Left ventricle myocardium superior (tissue), 1 donor: ENCODE measurements around the gene DIP2C. TPM values are rescaled to one million over a fixed set of nuclear protein-coding genes. Genes with fewer than 3 reads are reported as not detected.
A peak's percentile ranks its signal among the peaks of the same experiment; 100 is the strongest.
"Not testable (repeated sequence)": the region's sequence is repeated elsewhere in the genome, so short reads cannot be mapped to it uniquely, and the experiment has no call there.

Experiments used
- ATAC-seq: fragments of 200-7000 bp; cut with Tn5 transposase; one replicate; pipeline ENCODE4 v1.9.1; 2020; ENCODE audit warnings: mild to moderate bottlenecking, moderate library complexity
- DNase-seq: peaks from one replicate; pipeline ENCODE4 v3.0.0-alpha.2; 2020
- intact Hi-C: fragments of 100-400 bp; cut with micrococcal nuclease; formaldehyde crosslinking; loops from one replicate; pipeline ENCODE4 v1.11.0; 2022
- total RNA-seq: library from RNA; stranded (reverse); fragmentation: NEBNext Ultra II Directional; extraction: Animal tissue kit (Norgen Biotek cat#: 25700); gene quantifications from one replicate; pipeline ENCODE4 v1.2.1, GENCODE V29; 2021
- donor health status: DM: no; HTN: yes; CAD: no; lungs with severe emphysema.

Gene DIP2C
- total RNA-seq, 1 donor from 2014 or later = 32.6 TPM

DNA sequence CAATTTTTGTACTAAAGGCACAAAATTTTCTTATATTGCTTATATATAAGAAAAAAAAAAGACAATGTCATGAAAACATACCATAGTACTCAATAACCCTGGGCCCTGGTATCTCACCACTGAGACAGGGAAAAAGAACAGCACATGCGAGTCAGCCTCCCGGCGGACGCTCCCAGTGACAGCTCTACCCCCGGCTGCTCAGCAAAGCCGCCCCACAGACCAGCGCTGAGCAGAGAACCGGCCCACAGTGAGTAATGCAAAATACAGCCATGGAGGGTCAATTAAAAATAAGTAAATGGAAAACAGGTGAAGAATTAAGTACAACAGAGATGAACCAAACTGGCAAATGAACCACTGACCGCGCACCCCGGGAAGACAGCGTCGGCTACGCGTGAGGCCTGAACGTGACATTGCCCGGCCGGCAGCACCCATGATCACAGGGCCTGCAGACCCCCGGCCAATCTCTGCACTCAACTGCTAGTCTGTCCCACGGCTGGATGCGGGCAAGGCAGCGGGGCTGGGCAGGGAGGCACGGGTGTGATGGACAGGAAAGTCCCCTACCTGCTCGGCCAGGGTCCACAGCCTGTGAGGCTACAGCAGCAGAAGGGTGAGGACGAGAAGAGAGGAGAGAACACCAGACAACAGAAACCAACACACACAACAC is 378.4 kb downstream of the DIP2C start:
- ATAC-seq (no peak), DNase-seq (no peak)
- intact Hi-C loops = no loop called here

DNA sequence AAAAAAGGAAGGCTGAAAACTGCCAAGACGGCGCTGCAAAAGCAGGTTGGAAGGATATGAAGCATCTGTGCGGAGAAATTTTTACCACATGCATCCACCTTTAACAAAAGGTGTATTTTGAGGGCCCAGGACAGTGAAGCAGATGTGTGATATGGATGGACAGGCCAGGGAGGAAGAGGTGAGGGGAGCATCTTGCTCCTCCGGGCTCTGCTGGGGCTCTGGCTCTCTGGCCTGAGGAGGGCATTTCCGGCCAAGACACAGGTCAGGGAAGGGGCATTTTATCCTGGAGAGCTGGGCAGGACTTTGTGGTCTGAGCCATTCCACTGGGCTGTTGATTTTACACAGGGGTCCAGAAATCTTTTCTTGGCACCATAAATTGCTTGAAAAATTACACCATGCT is 379.1 kb downstream of the DIP2C start:
- ATAC-seq = no peak
- DNase-seq = no peak
- intact Hi-C loops = no loop called here

DNA sequence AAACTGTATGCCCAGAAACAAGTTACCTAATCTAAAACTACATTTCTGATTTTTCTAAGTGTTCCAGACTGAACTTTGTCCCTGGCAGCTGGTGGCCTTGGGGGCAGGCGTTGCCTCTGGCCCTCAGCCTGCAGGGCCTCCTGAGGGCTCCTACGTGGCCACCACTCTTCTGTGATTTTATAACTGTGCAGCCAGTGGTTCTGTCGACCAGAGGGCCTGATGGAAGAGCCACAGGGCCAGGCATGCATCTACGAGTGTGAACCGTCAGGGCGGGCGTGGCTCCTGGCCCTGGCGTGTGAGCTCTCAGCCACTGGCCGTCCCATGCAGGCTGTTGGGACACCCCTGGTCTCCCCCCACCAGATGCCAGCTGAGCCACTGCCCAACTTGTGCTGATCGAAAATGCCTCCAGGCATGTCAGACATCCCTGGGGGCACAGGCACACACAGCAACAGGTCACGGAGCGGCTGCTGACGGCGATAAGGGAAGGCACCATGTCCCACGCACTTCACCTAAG is 380.8 kb downstream of the DIP2C start:
- intact Hi-C loops = no loop called here
- ATAC-seq (no peak), DNase-seq (no peak)

DNA sequence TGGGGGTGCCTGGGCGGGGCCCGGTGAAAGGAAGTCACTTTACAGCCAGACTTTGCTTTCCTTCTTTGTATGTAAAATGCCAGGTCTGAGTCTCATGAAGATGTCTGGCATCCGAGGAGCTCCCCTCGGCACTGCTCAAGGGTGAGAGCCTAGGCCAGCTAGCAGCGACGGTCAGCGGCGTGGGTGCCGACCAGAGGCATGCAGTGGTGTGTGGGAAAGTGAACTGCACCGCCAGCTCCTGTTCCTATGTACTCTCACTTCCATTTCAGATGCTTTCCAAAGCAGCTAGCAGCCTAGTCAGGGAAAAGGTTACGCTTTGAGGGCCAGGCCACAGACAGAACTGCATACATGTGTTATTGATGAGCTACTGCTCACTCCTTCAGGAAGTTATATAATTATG is 381.4 kb downstream of the DIP2C start:
- intact Hi-C loops = no loop called here
- DNase-seq (no peak), ATAC-seq (no peak)

DNA sequence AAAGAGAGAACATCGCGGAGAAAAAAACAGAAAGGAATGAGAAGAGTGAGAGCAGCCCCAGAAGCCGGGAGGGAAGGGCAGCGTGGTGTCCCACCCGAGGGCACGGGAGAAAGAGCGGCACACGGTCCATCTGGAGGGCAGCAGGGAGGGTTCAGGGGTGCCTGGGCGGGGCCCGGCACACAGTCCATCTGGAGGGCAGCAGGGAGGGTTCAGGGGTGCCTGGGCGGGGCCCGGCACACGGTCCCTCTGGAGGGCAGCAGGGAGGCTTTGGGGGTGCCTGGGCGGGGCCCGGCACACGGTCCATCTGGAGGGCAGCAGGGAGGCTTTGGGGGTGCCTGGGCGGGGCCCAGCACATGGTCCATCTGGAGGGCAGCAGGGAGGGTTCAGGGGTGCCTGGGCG is 381.8 kb downstream of the DIP2C start:
- ATAC-seq = no peak
- no peak for DNase-seq
- intact Hi-C loops = no loop called here

DNA sequence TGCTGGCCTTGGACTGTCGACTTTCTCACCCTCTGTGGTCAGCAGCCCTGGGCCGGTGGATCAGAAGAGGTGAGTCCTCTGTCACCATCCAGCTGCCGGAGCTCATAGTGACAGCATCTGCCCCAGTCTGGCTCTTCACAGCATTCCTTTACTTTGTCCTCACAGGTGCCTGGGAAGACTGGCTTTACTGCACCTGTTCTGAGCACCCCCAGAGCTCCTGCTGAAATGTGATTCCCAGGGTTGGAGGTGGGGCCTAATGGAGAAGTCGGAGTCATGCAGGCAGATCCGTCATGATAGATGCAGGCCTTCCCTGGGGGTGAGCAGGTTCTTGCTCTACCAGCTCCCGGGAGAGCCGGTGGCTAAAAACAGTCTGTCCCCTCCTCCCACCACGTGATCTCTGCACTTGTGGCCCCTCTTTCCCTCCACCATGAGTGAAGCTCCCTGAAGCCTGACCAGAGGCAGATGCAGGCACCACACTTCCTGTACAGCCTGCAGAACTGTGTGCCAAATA is 382.7 kb downstream of the DIP2C start:
- intact Hi-C loops = no loop called here
- DNase-seq = no peak
- peak; percentile 41 for ATAC-seq

DNA sequence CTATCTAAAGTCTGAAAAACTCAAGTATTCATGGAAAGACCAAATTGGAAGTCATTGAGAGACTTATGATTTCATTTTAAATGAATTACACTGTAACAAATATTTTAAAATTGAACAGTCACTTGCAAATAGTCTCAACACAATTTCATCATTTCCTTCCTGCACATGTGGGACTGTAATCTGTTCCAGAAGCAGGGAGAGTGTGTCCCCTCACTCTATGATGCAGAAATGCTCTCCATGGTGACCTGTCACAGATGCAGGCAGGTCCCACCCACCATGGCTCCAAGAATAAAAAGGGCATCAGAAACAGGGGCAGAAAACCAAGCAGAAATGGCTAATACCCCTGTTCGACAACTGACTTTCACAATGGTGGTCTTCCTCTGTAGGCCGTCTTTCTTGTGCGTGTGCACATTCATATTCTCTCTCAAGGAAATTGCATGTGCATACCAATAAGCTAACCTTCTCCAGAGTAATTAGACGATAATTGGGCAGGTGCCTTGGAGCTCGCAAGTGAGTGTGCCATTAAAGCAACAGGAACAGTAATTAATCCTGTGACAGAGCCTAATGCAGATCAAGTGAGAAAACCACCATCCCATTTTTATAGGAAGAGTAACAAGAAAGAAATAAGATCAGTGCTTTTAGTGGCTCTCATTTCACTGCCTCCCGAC is 383.3 kb downstream of the DIP2C start:
- ATAC-seq (no peak), DNase-seq (no peak)
- intact Hi-C loops = no loop called here

DNA sequence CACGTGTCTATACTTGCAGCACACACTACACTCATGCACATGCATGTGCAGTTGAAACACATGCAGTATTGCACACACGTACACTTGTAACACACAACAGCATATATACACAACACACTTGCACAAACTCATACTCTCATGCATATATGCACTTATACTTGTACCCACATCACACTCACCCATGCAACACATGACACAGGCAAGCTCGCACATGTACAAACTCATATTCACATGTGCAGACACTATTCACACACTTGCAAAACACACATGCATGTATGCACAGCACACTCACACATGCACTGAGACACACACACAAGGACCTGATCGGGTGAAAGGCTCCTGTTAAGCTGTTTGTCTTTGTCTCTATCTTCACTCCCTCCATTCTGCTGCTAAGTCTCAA is 384.4 kb downstream of the DIP2C start:
- ATAC-seq (no peak), DNase-seq (no peak)
- intact Hi-C loops = no loop called here

DNA sequence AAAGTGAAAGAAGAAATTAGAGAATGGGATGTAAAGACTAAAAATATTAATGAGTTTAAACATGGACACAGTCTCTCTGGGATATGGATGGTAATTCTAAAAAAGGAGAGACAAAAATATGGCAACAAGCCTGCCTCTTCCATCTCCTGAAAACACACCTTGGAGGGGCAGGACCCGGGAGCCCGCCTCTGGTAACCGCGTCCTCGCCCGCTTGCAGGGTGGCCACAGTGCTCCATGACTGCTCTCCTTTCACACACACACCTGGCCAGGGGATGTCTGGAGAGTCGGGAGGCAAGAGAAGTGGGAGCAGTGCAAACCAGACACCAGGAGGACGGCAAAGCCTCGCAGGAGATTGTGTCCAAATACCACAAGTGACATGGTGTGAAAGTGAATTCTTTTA is 387.9 kb downstream of the DIP2C start:
- ATAC-seq (no peak), DNase-seq (no peak)
- intact Hi-C loops = no loop called here

DNA sequence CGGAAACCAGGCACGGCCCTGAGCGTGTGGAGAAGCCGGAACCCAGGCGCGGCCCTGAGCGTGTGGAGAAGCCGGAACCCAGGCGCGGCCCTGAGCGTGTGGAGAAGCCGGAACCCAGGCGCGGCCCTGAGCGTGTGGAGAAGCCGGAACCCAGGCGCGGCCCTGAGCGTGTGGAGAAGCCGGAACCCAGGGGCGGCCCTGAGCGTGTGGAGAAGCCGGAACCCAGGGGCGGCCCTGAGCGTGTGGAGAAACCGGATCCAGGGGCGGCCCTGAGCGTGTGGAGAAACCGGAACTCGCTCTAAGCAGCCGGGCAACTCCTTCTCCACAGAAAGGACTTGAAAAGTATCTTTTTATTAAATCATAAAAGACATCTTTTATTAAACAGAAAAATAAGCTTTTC is 388.9 kb downstream of the DIP2C start:
- DNase-seq, intact Hi-C loops, ATAC-seq: not testable (repeated sequence)

DNA sequence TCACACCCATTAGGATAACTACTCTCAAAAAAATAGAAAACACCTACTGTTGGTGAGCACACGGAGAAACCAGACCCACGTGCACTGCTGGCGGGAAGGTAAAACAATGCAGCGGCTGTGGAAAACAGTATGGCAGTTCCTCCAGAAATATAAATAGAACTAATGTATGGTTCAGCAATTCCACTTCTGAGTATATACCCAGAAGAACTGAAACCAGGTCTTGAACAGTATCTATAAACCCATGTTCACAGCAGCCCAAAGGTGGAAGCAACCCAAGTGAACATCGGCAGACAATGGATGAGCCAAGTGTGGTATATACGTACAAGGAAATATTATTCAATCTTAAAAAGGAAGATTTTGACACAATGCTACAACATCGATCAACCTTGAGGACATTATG is 389.5 kb downstream of the DIP2C start:
- no peak for ATAC-seq
- intact Hi-C loops = no loop called here
- DNase-seq = no peak

DNA sequence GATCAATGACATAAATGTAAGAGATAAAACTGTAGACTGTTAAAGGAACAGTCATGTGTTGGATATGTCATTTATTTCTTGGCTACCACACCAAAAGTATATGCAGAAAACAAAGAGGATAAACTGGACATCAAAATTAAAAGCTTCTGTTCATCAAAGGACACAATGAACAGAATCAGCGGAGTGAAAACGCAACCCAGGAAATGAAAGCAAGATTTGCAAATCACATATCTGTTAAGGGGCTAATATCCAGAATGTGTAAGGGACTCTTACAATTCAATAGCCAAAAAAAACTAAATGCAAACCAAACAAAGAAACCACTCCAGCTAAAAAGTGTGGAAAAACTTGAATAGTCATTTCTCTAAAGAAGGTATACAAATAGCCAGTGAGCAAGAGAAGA is 390.0 kb downstream of the DIP2C start:
- no peak for DNase-seq
- intact Hi-C loops = no loop called here
- ATAC-seq = no peak

DNA sequence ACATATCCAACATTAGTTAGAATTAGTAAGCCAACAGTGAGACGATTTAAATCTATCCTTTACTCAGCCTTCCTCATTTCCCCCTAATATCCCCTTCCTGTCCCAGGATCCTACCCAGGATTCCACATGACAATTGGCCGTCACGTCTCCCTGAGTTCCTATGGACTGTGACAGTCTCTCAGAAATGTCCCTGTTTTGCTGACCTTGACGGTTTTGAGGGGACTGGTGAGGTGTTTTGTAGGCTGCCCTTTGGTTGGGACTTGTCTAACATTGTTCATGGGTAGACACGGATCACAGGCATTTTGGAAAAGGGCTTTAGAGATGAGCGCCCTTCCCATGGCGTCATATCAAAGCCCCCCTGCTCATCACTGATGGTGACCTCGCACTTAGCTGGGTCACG is 391.4 kb downstream of the DIP2C start:
- DNase-seq = no peak
- intact Hi-C loops = no loop called here

DNA sequence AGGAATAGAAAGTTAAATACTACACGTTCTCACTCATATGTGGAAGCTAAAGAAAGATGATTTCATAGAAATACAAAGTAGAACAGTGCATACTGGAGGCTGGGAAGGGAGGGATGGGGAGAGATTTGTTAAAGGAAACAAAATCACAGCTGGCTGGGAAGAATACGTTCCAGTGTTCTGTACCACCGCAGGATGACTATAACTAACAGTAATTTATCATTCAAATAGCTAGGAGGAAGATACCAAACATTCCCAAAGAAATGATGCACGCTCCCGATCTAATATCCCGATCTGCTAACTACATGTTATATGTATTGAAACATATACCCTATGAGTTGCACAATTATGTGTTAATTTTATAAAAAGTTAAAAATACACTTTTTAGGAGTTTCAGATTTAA is 391.9 kb downstream of the DIP2C start:
- ATAC-seq (peak; percentile 50), DNase-seq (no peak)
- intact Hi-C loops = no loop called here

More for the DNA sequence above, 391.4 kb downstream of the DIP2C start:
- ATAC-seq = no peak

DNA sequence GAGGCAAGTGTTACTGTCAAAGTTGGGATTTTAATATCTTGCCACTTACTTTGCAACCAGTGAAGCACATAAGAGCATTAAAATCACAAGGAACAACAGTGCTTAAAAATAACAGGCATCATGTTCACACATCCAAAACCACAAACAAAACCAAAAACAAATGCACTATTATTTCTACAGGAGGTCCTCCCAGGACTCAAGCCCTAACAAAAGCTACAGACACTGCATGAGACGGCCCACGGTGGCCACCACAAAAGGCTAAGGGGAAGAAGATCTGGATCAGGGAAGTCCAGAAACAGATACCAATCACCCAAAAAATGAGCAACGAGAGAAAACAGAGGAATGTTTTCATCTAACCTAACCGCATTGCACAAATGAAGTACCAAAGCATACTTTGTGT is 395.8 kb downstream of the DIP2C start:
- ATAC-seq (no peak), DNase-seq (no peak)
- intact Hi-C loops = no loop called here

DNA sequence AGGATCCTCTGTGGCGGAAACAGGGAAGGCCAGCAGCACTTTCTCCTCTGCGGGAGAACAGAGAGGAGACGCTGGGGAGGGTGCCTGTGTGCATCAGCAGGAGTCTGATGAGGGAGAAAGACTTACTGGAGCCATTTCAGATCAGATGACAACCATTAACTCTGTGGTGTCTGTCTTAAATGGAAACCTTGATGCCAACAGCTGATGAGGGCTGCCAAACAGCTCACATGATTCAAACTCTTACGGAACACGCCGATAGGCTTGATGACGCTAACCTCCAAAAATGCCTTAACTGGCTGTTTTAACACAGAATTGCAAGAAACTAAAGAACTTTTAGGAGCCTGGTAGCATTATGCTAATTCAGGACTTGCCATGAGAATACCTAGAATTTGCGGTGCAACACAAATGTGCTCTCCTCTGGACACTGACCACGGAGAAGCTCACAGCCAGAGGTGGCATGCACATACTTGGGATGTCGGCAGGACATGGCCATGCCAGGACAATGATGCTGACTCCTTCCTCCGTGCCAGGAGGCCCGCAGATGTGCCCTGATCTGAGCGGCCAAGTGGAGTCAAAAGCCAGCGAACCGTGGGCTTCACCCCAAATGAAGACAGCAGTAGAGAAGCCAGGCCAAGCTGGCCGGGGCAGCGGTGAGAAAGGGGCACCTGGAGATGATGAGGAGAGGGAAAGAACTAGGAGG is 399.3 kb downstream of the DIP2C start:
- DNase-seq = no peak
- intact Hi-C loops = no loop called here
- ATAC-seq = no peak

DNA sequence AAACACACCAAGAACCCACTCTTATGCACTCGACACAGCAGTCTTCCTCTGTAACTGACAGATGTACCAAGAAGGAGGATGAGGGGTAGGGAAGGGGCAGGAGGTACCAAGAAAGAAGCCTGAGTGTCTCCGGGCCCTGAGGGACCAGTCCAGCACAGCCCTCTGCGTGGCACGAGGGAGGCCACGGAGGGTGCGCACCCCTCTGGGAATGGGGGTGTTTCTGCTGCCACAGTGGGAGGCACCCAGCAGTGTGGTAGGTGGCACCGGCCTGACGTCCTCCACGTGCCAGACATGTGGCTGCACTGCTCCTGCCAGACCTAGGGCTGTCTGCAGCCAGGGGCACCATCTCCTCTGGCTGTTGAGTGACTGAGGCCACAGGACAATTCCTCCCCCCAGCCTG is 399.9 kb downstream of the DIP2C start:
- no peak for DNase-seq
- intact Hi-C loops = no loop called here

DNA sequence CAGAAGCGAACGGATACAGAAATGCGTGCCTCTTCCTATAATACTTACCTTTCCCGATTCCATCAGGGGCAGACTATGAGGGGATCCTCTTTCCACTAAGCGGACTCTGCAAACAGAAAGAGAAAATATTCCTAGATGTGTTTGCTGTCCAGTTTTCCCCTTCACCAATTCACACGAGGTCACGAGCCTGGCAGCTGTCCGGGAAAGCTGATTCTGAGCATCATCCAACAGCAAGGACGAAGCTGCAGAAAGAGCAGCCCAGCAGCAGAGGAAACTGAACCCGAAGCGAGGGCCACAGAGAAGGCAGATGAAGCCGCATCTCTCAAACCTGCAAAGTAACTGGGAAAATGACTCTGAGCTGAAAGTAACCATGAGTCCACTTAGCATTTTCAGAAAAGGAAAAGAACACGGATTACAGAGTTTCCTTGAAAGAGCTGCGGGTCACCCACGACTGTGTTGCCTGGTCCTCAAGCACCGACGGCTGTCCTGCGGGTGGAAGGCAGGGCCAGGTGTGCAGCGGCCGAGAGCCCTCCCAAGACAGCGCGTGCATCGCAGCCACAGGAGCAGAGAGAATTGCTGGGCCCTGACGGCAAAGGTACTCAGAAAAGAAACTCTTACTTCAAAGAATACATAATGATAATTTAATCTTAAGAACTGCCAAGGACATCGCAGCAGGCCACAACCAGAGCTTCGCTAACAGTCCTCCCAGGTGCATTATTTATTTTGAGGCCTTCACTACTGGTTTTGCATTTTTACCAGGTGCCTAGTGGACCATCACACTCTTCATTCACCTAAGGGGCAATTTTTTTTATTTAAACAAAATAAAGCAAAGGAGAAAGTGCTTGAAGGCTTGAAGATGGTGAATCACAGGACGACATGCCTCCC is 400.9 kb downstream of the DIP2C start:
- DNase-seq = no peak
- intact Hi-C loops = no loop called here

More for the DNA sequence above, 399.9 kb downstream of the DIP2C start:
- no peak for ATAC-seq

DNA sequence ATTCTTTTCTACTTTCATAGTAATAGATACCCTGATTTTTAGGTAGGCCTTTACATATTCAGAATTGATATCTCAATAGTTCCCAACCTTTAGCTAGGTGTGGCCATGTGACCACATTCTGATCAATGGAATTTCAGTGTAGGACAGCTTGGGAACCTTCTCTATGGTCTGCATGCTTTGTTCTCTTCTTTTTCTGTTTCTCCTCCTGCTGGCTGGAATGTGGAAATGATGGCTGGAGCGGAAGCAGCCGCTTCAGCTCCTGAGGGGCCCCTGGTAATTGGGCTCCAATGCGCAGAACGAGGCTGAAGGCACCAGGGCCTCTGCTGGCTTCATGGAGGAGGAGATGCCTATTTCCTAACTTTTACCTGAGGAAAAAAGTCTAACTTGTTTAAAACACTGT is 401.7 kb downstream of the DIP2C start:
- DNase-seq (no peak), ATAC-seq (no peak)
- intact Hi-C loops = no loop called here

More for the DNA sequence above, 400.9 kb downstream of the DIP2C start:
- ATAC-seq = no peak
